ENCODE data around the gene MGAT5B. TPM values are rescaled to one million over a fixed set of nuclear protein-coding genes. Genes with fewer than 3 reads are reported as not detected.

MGAT5B gene
- total and polyA plus RNA-seq, 2 donors (not counting 1 experiment from before 2014, with no cell fraction given) = 0.09 to 0.17 TPM

DNA sequence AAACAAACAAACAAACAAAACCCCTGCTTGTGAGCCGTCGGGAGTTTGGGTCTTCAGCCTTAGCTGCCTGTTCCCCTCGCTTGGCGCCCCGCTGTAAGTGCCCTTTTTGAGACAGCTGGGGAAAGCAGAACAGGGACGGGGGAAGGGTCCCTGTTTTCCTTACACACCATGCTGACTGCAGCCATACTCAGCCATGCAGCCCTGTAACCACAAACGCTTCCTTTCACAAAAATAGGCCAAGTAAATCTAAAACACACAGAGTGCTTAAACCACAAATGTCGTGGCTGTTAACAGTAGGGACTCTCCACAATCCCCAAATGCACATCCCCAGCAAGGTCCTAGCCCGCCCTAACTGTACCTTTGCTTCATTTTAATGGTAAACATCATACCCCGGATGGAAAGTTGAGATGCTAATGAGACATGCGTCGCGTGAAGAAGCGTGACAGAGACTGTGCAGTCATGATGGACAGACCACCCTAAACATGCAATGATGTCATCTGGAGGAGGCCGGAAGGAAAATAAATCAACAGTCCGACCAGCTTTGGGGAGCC lies 129.9 kb downstream of the MGAT5B start:
- H3K27ac ChIP-seq (ENCODE audit: insufficient read depth, low read length) = no peak overlapping the region
- no peaks in the 10 kb centered on the region for H3K4me1 ChIP-seq (ENCODE audit: control insufficient read depth, extremely low read depth, insufficient read depth, low read length)
- no peaks in the 10 kb centered on the region for H3K36me3 ChIP-seq (ENCODE audit: control insufficient read depth, insufficient read depth, low read length)
- no peak overlapping the region for H3K9ac ChIP-seq (ENCODE audit: insufficient read depth, low read length)
- no peak for TF ChIP-seq EZH2 (IDR thresholded peaks at IDR 0.05; ENCODE audit: low read length, missing control alignments)
- TF ChIP-seq, protein P1, sequence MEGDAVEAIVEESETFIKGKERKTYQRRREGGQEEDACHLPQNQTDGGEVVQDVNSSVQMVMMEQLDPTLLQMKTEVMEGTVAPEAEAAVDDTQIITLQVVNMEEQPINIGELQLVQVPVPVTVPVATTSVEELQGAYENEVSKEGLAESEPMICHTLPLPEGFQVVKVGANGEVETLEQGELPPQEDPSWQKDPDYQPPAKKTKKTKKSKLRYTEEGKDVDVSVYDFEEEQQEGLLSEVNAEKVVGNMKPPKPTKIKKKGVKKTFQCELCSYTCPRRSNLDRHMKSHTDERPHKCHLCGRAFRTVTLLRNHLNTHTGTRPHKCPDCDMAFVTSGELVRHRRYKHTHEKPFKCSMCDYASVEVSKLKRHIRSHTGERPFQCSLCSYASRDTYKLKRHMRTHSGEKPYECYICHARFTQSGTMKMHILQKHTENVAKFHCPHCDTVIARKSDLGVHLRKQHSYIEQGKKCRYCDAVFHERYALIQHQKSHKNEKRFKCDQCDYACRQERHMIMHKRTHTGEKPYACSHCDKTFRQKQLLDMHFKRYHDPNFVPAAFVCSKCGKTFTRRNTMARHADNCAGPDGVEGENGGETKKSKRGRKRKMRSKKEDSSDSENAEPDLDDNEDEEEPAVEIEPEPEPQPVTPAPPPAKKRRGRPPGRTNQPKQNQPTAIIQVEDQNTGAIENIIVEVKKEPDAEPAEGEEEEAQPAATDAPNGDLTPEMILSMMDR (conservative IDR thresholded peaks at IDR 0.05 in 1 of 2, IDR thresholded peaks at IDR 0.05 in 1 of 2; ENCODE audit: low read depth in 1 of 2, low read length in 2 of 2) = no peak
- H3K4me2 ChIP-seq (ENCODE audit: extremely low read depth, insufficient read depth, low read length) = no peak overlapping the region
- H3K79me2 ChIP-seq (ENCODE audit: control insufficient read depth, insufficient read depth, low read length) = no peaks in the 10 kb centered on the region
- peaks cover 7% of the 10 kb centered on the region for H3K27me3 ChIP-seq (ENCODE audit: control insufficient read depth, insufficient read depth, low read length)
- peak in 1 of 2 donors; percentile 39 for DNase-seq (ENCODE audit: low read depth in 2 of 2)
- no peak overlapping the region for H3K4me3 ChIP-seq (replicated peaks in 1 of 4; ENCODE audit: control extremely low read depth in 1 of 4, insufficient read depth in 1 of 4, low read depth in 3 of 4, low read length in 4 of 4)
- no peaks in the 10 kb centered on the region for H3K9me3 ChIP-seq (ENCODE audit: control insufficient read depth, insufficient read depth, low read depth, low read length)
- H2AFZ ChIP-seq (ENCODE audit: low read length) = no peak overlapping the region
- no peaks in the 10 kb centered on the region for H4K20me1 ChIP-seq (ENCODE audit: control insufficient read depth, extremely low read depth, insufficient read depth, low read length)

DNA sequence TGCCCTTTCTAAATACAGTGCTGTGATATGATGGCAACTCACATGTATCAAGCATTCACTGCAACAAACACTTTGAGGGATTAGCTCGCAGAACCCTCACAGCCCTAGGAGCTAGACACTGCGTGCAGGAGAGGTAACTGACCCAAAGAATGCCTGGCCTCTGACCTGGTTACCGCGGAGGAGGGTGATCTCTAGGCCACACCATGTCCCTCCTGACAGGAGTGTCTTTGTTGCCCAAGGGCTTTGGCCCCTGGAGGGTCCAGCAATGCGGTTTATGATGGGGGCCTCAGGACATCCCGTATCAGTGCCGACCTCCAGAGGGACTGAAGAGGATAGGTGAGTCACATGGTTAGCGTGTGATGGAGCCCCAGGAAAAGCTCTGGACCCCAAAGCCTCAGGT lies 130.6 kb downstream of the MGAT5B start:
- TF ChIP-seq EZH2 (IDR thresholded peaks at IDR 0.05; ENCODE audit: low read length, missing control alignments) = no peak
- TF ChIP-seq, protein P1 (conservative IDR thresholded peaks at IDR 0.05 in 1 of 2, IDR thresholded peaks at IDR 0.05 in 1 of 2; ENCODE audit: low read depth in 1 of 2, low read length in 2 of 2) = no peak
- no peaks in the 10 kb centered on the region for H3K9me3 ChIP-seq (ENCODE audit: control insufficient read depth, insufficient read depth, low read depth, low read length)
- H3K27me3 ChIP-seq (ENCODE audit: control insufficient read depth, insufficient read depth, low read length) = peaks cover 7% of the 10 kb centered on the region
- H3K4me2 ChIP-seq (ENCODE audit: extremely low read depth, insufficient read depth, low read length) = no peak overlapping the region
- H3K9ac ChIP-seq (ENCODE audit: insufficient read depth, low read length) = no peak overlapping the region
- no peaks in the 10 kb centered on the region for H3K36me3 ChIP-seq (ENCODE audit: control insufficient read depth, insufficient read depth, low read length)
- H4K20me1 ChIP-seq (ENCODE audit: control insufficient read depth, extremely low read depth, insufficient read depth, low read length) = no peaks in the 10 kb centered on the region
- H2AFZ ChIP-seq (ENCODE audit: low read length) = no peak overlapping the region
- no peak overlapping the region for H3K4me3 ChIP-seq (replicated peaks in 1 of 4; ENCODE audit: control extremely low read depth in 1 of 4, insufficient read depth in 1 of 4, low read depth in 3 of 4, low read length in 4 of 4)
- no peaks in the 10 kb centered on the region for H3K79me2 ChIP-seq (ENCODE audit: control insufficient read depth, insufficient read depth, low read length)
- no peak overlapping the region for H3K27ac ChIP-seq (ENCODE audit: insufficient read depth, low read length)
- H3K4me1 ChIP-seq (ENCODE audit: control insufficient read depth, extremely low read depth, insufficient read depth, low read length) = no peaks in the 10 kb centered on the region
- DNase-seq (ENCODE audit: low read depth in 2 of 2) = no peak

Other genes starting within 250 kb of the MGAT5B start
- not detected in 2 replicates for gene ST6GALNAC1, start 224.6 kb upstream of the MGAT5B start, total RNA-seq
- gene ST6GALNAC1, start 224.6 kb upstream of the MGAT5B start, polyA plus RNA-seq = not detected in 2 replicates
- 127 and 142 TPM in 2 replicates for gene MXRA7, start 157.4 kb upstream of the MGAT5B start, total RNA-seq
- 215 and 307 TPM in 2 replicates for gene MXRA7, start 157.4 kb upstream of the MGAT5B start, polyA plus RNA-seq
- gene JMJD6, start 141.8 kb upstream of the MGAT5B start, total RNA-seq = 13.6 and 16.2 TPM in 2 replicates
- gene JMJD6, start 141.8 kb upstream of the MGAT5B start, polyA plus RNA-seq = 16.5 and 17.7 TPM in 2 replicates
- gene METTL23, start 141.6 kb upstream of the MGAT5B start, total RNA-seq = 21.1 and 26.4 TPM in 2 replicates
- gene METTL23, start 141.6 kb upstream of the MGAT5B start, polyA plus RNA-seq = 34.5 and 35.1 TPM in 2 replicates
- 59.6 and 77.5 TPM in 2 replicates for gene SRSF2, start 131.1 kb upstream of the MGAT5B start, total RNA-seq
- 203 and 238 TPM in 2 replicates for gene SRSF2, start 131.1 kb upstream of the MGAT5B start, polyA plus RNA-seq
- 15.7 and 31.4 TPM in 2 replicates for gene MFSD11, start 130.3 kb upstream of the MGAT5B start, total RNA-seq
- gene MFSD11, start 130.3 kb upstream of the MGAT5B start, polyA plus RNA-seq = 20.1 and 22.4 TPM in 2 replicates

All from fibroblast of lung (primary cell).